ENCODE measurements around the gene ABCC1.
A peak's percentile ranks its signal among the peaks of the same experiment; 100 is the strongest.

Gene ABCC1

DNA sequence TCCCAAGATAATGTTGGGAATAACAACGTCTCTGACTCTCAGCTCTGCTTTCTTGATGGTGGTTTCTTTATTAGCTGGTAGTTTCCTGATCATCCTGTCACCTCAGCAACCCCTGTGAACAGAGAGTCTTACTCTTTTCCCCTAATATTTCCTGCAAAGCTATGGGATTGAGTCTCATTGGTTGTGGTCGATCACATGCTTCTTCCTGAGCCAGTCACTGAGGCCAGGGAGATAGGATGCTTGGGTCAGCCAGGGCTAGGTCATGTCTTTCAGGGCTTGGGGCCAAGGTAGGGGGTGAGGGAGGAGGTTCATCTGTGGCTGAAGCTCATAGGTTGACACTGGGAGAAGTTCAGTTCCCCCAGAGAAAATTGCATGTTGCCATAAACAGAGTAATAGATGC, 114.3 kb downstream of the ABCC1 start:
- H3K9me3 ChIP-seq (ENCODE audit: insufficient read depth, low read depth, low read length) = no peaks in the 10 kb centered on the region
- H2AFZ ChIP-seq (ENCODE audit: low read length) = no peak overlapping the region
- H3K4me1 ChIP-seq (ENCODE audit: insufficient read depth, low read length, poor library complexity, severe bottlenecking) = peaks cover 38% of the 10 kb centered on the region
- H3F3A ChIP-seq (ENCODE audit: low read depth) = no peaks in the 10 kb centered on the region
- H3K4me2 ChIP-seq (ENCODE audit: low read depth, low read length, poor library complexity, severe bottlenecking) = peak overlapping the region; percentile 64
- no peaks in the 10 kb centered on the region for H4K20me1 ChIP-seq (ENCODE audit: insufficient read depth, low read length, poor library complexity, severe bottlenecking)
- H3K79me2 ChIP-seq (ENCODE audit: insufficient read depth, low read length) = peaks cover 17% of the 10 kb centered on the region; the same call in 1 of the 2 replicates
- H3K27me3 ChIP-seq (ENCODE audit: insufficient read depth, low read length, poor library complexity, severe bottlenecking) = no peaks in the 10 kb centered on the region
- peak overlapping the region; percentile 52 for H3K4me3 ChIP-seq (ENCODE audit: low read length, poor library complexity, severe bottlenecking)
- TF ChIP-seq EZH2phosphoT487 (IDR thresholded peaks at IDR 0.05; ENCODE audit: borderline replicate concordance) = no peak
- no peak for TF ChIP-seq CTCF (conservative IDR thresholded peaks at IDR 0.05; ENCODE audit: low read length)
- H3K9me2 ChIP-seq (replicated peaks; ENCODE audit: low read depth, low read length) = no peaks in the 10 kb centered on the region
- peaks cover 34% of the 10 kb centered on the region; the same call in 1 of the 2 replicates for H3K36me3 ChIP-seq (ENCODE audit: insufficient read depth, low read length)
- peak overlapping the region; percentile 76 for H3K9ac ChIP-seq (ENCODE audit: low read depth, low read length, poor library complexity, severe bottlenecking)

DNA sequence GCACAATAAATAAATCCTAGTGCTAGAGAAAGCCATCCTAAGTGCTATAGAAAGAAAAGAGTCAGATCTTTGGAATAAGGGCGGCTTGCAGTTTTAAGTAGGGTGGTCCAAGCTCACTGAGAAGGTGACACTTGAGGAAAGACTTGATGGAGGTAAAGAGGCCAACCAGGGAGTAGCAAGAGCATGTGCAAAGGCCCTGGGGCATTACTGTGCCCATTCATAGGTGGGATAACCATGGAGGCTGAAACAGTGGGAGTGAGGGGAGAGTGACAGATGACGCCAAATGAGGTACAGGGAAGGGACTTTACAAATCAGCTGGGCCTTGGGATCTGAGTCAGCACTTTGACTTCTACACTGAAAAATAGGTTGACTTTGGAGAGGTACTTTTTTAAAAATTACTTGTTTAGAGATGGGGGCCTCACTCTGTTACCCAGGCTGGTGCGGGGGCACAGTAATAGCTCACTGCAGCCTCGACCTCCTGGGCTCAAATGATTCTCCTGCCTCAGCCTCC, 115.5 kb downstream of the ABCC1 start:
- Histone ChIP-seq H3F3A (ENCODE audit: low read depth) (no peaks in the 10 kb centered on the region), H3K9me3 (ENCODE audit: insufficient read depth, low read depth, low read length) (no peaks in the 10 kb centered on the region), H2AFZ (ENCODE audit: low read length) (no peak overlapping the region), H3K9me2 (replicated peaks; ENCODE audit: low read depth, low read length) (no peaks in the 10 kb centered on the region), H4K20me1 (ENCODE audit: insufficient read depth, low read length, poor library complexity, severe bottlenecking) (no peaks in the 10 kb centered on the region), H3K4me2 (ENCODE audit: low read depth, low read length, poor library complexity, severe bottlenecking) (peak overlapping the region; percentile 64), H3K36me3 (ENCODE audit: insufficient read depth, low read length) (peaks cover 37% of the 10 kb centered on the region; the same call in 1 of the 2 replicates), H3K9ac (ENCODE audit: low read depth, low read length, poor library complexity, severe bottlenecking) (peak overlapping the region; percentile 76), H3K4me1 (ENCODE audit: insufficient read depth, low read length, poor library complexity, severe bottlenecking) (peaks cover 38% of the 10 kb centered on the region), H3K27me3 (ENCODE audit: insufficient read depth, low read length, poor library complexity, severe bottlenecking) (no peaks in the 10 kb centered on the region), H3K79me2 (ENCODE audit: insufficient read depth, low read length) (peaks cover 17% of the 10 kb centered on the region; the same call in 1 of the 2 replicates), H3K4me3 (ENCODE audit: low read length, poor library complexity, severe bottlenecking) (no peak overlapping the region)
- TF ChIP-seq CTCF (conservative IDR thresholded peaks at IDR 0.05; ENCODE audit: low read length) (no peak), EZH2phosphoT487 (IDR thresholded peaks at IDR 0.05; ENCODE audit: borderline replicate concordance) (no peak)

GRCh38 chr16:16067127-16067526, 117.7 kb downstream of the ABCC1 start:
- Histone ChIP-seq H3K9ac (ENCODE audit: low read depth, low read length, poor library complexity, severe bottlenecking) (no peak overlapping the region), H2AFZ (ENCODE audit: low read length) (no peak overlapping the region), H3K9me3 (ENCODE audit: insufficient read depth, low read depth, low read length) (no peaks in the 10 kb centered on the region), H3K36me3 (ENCODE audit: insufficient read depth, low read length) (peaks cover 34% of the 10 kb centered on the region; the same call in 1 of the 2 replicates), H3K9me2 (replicated peaks; ENCODE audit: low read depth, low read length) (no peaks in the 10 kb centered on the region), H3F3A (ENCODE audit: low read depth) (no peaks in the 10 kb centered on the region), H3K4me3 (ENCODE audit: low read length, poor library complexity, severe bottlenecking) (no peak overlapping the region), H4K20me1 (ENCODE audit: insufficient read depth, low read length, poor library complexity, severe bottlenecking) (no peaks in the 10 kb centered on the region), H3K79me2 (ENCODE audit: insufficient read depth, low read length) (peaks cover 17% of the 10 kb centered on the region; the same call in 1 of the 2 replicates), H3K27me3 (ENCODE audit: insufficient read depth, low read length, poor library complexity, severe bottlenecking) (no peaks in the 10 kb centered on the region), H3K4me1 (ENCODE audit: insufficient read depth, low read length, poor library complexity, severe bottlenecking) (peaks cover 33% of the 10 kb centered on the region), H3K4me2 (ENCODE audit: low read depth, low read length, poor library complexity, severe bottlenecking) (no peak overlapping the region)
- TF ChIP-seq CTCF (conservative IDR thresholded peaks at IDR 0.05; ENCODE audit: low read length) (no peak), EZH2phosphoT487 (IDR thresholded peaks at IDR 0.05; ENCODE audit: borderline replicate concordance) (no peak)

Data from Loucy (cell line).